ENCODE data around the gene NPAS3.

Gene NPAS3

DNA sequence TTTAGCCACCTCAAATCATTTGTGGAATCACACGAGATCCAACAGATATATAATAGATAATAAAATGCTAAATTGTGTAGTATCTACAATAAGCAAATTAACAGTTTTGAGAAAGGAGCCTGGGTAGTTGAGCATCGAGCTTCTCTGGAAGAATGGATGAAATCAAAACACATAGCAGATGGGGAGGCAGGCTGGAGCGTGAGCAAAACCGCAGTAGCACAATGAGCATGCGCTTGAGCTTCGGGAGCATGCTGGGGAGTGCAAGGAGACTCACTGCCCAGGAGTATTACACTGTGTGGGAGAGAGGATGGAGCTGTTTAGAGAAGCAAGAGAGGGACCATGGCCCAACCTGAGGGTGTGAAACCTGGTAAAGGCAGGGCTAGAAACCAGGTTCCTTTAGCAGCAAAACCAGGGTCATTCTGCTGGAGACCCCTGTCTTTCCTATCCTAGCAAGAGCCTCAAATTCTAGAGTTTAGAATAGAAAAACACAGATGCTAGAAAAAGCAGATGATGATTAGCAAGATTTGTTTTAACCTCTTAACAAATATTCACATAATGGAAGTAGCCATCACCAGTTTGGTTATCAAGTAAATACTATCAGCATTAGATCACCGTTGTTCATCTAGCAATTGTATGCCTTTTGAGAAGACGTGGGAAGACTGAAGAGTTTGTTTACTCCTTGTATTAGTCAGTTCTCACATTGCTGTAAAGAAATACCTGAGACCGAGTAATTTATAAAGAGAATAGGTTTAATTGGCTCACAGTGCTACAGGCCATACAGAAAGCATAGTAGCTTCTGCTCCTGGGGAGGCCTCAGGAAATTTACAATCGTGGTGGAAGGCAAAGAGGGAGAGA lies 527.4 kb downstream of the NPAS3 start:
- DNase-seq (ENCODE audit: low read depth in 1 of 2, low spot score in 1 of 2) = no peak
- TF ChIP-seq, protein P1, sequence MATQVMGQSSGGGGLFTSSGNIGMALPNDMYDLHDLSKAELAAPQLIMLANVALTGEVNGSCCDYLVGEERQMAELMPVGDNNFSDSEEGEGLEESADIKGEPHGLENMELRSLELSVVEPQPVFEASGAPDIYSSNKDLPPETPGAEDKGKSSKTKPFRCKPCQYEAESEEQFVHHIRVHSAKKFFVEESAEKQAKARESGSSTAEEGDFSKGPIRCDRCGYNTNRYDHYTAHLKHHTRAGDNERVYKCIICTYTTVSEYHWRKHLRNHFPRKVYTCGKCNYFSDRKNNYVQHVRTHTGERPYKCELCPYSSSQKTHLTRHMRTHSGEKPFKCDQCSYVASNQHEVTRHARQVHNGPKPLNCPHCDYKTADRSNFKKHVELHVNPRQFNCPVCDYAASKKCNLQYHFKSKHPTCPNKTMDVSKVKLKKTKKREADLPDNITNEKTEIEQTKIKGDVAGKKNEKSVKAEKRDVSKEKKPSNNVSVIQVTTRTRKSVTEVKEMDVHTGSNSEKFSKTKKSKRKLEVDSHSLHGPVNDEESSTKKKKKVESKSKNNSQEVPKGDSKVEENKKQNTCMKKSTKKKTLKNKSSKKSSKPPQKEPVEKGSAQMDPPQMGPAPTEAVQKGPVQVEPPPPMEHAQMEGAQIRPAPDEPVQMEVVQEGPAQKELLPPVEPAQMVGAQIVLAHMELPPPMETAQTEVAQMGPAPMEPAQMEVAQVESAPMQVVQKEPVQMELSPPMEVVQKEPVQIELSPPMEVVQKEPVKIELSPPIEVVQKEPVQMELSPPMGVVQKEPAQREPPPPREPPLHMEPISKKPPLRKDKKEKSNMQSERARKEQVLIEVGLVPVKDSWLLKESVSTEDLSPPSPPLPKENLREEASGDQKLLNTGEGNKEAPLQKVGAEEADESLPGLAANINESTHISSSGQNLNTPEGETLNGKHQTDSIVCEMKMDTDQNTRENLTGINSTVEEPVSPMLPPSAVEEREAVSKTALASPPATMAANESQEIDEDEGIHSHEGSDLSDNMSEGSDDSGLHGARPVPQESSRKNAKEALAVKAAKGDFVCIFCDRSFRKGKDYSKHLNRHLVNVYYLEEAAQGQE (IDR thresholded peaks at IDR 0.05; ENCODE audit: insufficient replicate concordance, low read depth) = no peak
- TF ChIP-seq POLR2AphosphoS5 (IDR thresholded peaks at IDR 0.05; ENCODE audit: low read depth) (no peak), GABPA (IDR thresholded peaks at IDR 0.05; ENCODE audit: low read depth) (no peak), SPI1 (IDR thresholded peaks at IDR 0.05; ENCODE audit: borderline replicate concordance, low read depth) (no peak)
- TF ChIP-seq, protein P2, sequence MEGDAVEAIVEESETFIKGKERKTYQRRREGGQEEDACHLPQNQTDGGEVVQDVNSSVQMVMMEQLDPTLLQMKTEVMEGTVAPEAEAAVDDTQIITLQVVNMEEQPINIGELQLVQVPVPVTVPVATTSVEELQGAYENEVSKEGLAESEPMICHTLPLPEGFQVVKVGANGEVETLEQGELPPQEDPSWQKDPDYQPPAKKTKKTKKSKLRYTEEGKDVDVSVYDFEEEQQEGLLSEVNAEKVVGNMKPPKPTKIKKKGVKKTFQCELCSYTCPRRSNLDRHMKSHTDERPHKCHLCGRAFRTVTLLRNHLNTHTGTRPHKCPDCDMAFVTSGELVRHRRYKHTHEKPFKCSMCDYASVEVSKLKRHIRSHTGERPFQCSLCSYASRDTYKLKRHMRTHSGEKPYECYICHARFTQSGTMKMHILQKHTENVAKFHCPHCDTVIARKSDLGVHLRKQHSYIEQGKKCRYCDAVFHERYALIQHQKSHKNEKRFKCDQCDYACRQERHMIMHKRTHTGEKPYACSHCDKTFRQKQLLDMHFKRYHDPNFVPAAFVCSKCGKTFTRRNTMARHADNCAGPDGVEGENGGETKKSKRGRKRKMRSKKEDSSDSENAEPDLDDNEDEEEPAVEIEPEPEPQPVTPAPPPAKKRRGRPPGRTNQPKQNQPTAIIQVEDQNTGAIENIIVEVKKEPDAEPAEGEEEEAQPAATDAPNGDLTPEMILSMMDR (IDR thresholded peaks at IDR 0.05; ENCODE audit: insufficient read depth, low read length) = no peak
- H3K4me3 ChIP-seq (replicated peaks; ENCODE audit: insufficient read depth, low read length) = no peak overlapping the region
- H3K27me3 ChIP-seq (ENCODE audit: insufficient read depth, poor library complexity, severe bottlenecking) = no peaks in the 10 kb centered on the region
- no peak overlapping the region for H3K27ac ChIP-seq (replicated peaks)

DNA sequence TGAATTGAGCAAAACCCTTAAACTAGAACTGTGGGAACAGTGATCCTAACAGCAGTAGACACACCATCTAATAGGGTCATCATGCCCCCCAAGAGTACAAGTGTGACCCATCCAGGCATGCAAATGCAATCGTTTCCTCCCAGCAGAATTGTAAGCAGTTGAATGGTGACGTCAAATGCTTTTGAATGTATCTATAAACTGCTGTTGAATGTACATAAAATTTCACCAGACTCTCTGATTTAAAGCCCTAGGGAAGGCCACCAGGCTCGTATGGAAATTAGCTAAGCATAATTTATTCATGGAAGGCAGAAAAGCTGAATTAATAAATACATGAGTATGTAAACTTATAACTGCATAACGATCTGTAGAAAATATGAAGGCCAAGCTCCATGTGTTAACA lies 529.3 kb downstream of the NPAS3 start:
- TF ChIP-seq, protein P1 (IDR thresholded peaks at IDR 0.05; ENCODE audit: insufficient replicate concordance, low read depth) = no peak
- no peak for TF ChIP-seq POLR2AphosphoS5 (IDR thresholded peaks at IDR 0.05; ENCODE audit: low read depth)
- TF ChIP-seq, protein P2 (IDR thresholded peaks at IDR 0.05; ENCODE audit: insufficient read depth, low read length) = no peak
- DNase-seq (ENCODE audit: low read depth in 1 of 2, low spot score in 1 of 2) = no peak
- Histone ChIP-seq H3K27me3 (ENCODE audit: insufficient read depth, poor library complexity, severe bottlenecking) (no peaks in the 10 kb centered on the region), H3K27ac (replicated peaks) (no peak overlapping the region), H3K4me3 (replicated peaks; ENCODE audit: insufficient read depth, low read length) (no peak overlapping the region)

DNA sequence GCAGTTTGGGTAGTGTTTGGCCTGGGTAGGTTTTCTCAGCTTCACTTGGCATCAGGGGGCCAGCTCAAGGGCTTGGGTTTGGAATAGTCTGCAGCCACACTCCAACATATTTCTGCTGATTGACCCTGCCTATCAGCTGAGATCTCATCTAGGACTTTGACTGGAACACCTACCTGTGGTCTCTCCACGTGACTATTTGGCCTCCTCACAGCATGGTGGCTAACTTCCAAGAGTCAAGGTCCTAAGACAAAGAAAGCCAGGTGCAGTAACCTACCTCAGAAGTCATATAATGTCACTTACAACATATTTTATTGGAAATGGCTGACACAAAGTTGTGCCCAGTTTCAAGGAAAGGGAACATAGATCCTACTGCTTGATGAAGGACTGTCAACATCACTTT lies 531.2 kb downstream of the NPAS3 start:
- TF ChIP-seq POLR2AphosphoS5 (IDR thresholded peaks at IDR 0.05; ENCODE audit: low read depth) = no peak
- Histone ChIP-seq H3K4me3 (replicated peaks; ENCODE audit: insufficient read depth, low read length) (no peak overlapping the region), H3K27ac (replicated peaks) (no peak overlapping the region)

DNA sequence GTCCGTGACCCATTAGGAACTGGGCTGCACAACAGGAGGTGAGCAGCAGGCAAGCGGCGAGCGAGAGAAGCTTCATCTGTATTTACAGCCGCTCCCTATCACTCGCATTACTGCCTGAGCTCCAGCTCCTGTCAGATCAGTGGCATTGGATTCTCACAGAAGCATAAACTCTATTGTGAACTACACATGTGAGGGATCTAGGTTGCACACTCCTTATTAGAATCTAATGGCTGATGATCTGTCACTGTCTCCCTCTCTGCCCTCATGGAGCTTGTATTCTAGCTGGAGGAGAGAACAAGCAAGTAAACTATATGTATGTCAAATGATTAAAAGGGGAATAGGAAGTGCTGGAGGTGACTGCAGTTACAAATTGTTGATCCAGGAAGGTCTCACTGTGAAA lies 533.1 kb downstream of the NPAS3 start:
- H3K27me3 ChIP-seq (ENCODE audit: insufficient read depth, poor library complexity, severe bottlenecking) = peaks cover 2% of the 10 kb centered on the region
- no peak overlapping the region for H3K27ac ChIP-seq (replicated peaks)
- TF ChIP-seq, protein P1 (IDR thresholded peaks at IDR 0.05; ENCODE audit: insufficient replicate concordance, low read depth) = no peak
- no peak for TF ChIP-seq POLR2AphosphoS5 (IDR thresholded peaks at IDR 0.05; ENCODE audit: low read depth)
- TF ChIP-seq, protein P2 (IDR thresholded peaks at IDR 0.05; ENCODE audit: insufficient read depth, low read length) = no peak
- TF ChIP-seq GABPA (IDR thresholded peaks at IDR 0.05; ENCODE audit: low read depth) = no peak
- TF ChIP-seq SPI1 (IDR thresholded peaks at IDR 0.05; ENCODE audit: borderline replicate concordance, low read depth) = no peak

More for the DNA sequence above, 531.2 kb downstream of the NPAS3 start:
- no peak for DNase-seq (ENCODE audit: low read depth in 1 of 2, low spot score in 1 of 2)
- H3K27me3 ChIP-seq (ENCODE audit: insufficient read depth, poor library complexity, severe bottlenecking) = no peaks in the 10 kb centered on the region

More for the DNA sequence above, 533.1 kb downstream of the NPAS3 start:
- H3K4me3 ChIP-seq (replicated peaks; ENCODE audit: insufficient read depth, low read length) = no peak overlapping the region
- DNase-seq (ENCODE audit: low read depth in 1 of 2, low spot score in 1 of 2) = no peak

Data from HL-60 (cell line).